H9 (cell line): ENCODE measurements around the gene SPTLC3. TPM values are rescaled to one million over a fixed set of nuclear protein-coding genes. Genes with fewer than 3 reads are reported as not detected.

Experiments
- DNase-seq: peaks from one replicate; pipeline ENCODE4 v3.0.0-alpha.2; 2017
- H2AFZ ChIP-seq: one replicate; pipeline ENCODE4 v1.6.1; 2013; ENCODE audit warnings: mild to moderate bottlenecking, low read length, control low read depth, moderate library complexity
- H2AK5ac ChIP-seq: 2 replicates; pipeline ENCODE4 v1.6.1; 2013; ENCODE audit warnings: low read length, control low read depth, mixed read lengths; ENCODE audit not compliant: insufficient read length
- H2BK120ac ChIP-seq: one replicate; pipeline ENCODE4 v1.6.1; 2013; ENCODE audit warnings: low read depth, mild to moderate bottlenecking, low read length, control low read depth, inconsistent platforms; ENCODE audit not compliant: poor library complexity, severe bottlenecking
- H2BK12ac ChIP-seq: 2 replicates; pipeline ENCODE4 v1.6.1; 2013; ENCODE audit warnings: low read length, control low read depth, mixed read lengths, low read depth; ENCODE audit not compliant: insufficient read length
- H2BK15ac ChIP-seq: 2 replicates; pipeline ENCODE4 v1.6.1; 2013; ENCODE audit warnings: low read depth, low read length, control low read depth
- H2BK20ac ChIP-seq: one replicate; pipeline ENCODE4 v1.6.1; 2013; ENCODE audit warnings: low read depth, mild to moderate bottlenecking, low read length, control low read depth, inconsistent platforms; ENCODE audit not compliant: poor library complexity, severe bottlenecking
- H2BK5ac ChIP-seq: 2 replicates; pipeline ENCODE4 v1.6.1; 2013; ENCODE audit warnings: low read length, control low read depth, mixed read lengths; ENCODE audit not compliant: insufficient read length
- H3K14ac ChIP-seq: 2 replicates; pipeline ENCODE4 v1.6.1; 2013; ENCODE audit warnings: low read length, control low read depth; ENCODE audit not compliant: insufficient read depth
- H3K18ac ChIP-seq: 2 replicates; pipeline ENCODE4 v1.6.1; 2013; ENCODE audit warnings: low read depth, mild to moderate bottlenecking, mixed read lengths, low read length, control low read depth; ENCODE audit not compliant: insufficient read length
- H3K23ac ChIP-seq: 2 replicates; pipeline ENCODE4 v1.6.1; 2013; ENCODE audit warnings: low read length, control low read depth, mixed read lengths, low read depth; ENCODE audit not compliant: insufficient read length
- H3K23me2 ChIP-seq: 2 replicates; pipeline ENCODE4 v1.6.1; 2013; ENCODE audit warnings: low read depth, mild to moderate bottlenecking, mixed read lengths, low read length, control low read depth; ENCODE audit not compliant: insufficient read length, poor library complexity, severe bottlenecking
- H3K27ac ChIP-seq: 2 replicates; pipeline ENCODE4 v1.5.1; 2013; ENCODE audit warnings: low read length, control low read depth, mixed read lengths, low read depth; ENCODE audit not compliant: insufficient read length
- H3K27me3 ChIP-seq: 2 replicates; pipeline ENCODE4 v1.6.1; 2013; ENCODE audit warnings: low read length, control low read depth, inconsistent platforms; ENCODE audit not compliant: insufficient read depth
- H3K4ac ChIP-seq: 2 replicates; pipeline ENCODE4 v1.6.1; 2013; ENCODE audit warnings: low read depth, mild to moderate bottlenecking, control low read depth, inconsistent platforms, low read length, moderate library complexity
- H3K4me1 ChIP-seq: 2 replicates; pipeline ENCODE4 v1.6.1; 2013; ENCODE audit warnings: low read length, control low read depth, inconsistent platforms; ENCODE audit not compliant: insufficient read depth
- H3K4me2 ChIP-seq: 2 replicates; pipeline ENCODE4 v1.6.1; 2013; ENCODE audit warnings: low read length, control low read depth, mixed read lengths; ENCODE audit not compliant: insufficient read length, insufficient read depth
- H3K56ac ChIP-seq: 2 replicates; pipeline ENCODE4 v1.6.1; 2013; ENCODE audit warnings: low read depth, mild to moderate bottlenecking, mixed read lengths, low read length, control low read depth; ENCODE audit not compliant: insufficient read length
- H3K79me1 ChIP-seq: 2 replicates; pipeline ENCODE4 v1.6.1; 2013; ENCODE audit warnings: low read depth, mild to moderate bottlenecking, moderate library complexity, low read length, control low read depth, inconsistent platforms; ENCODE audit not compliant: insufficient read depth, poor library complexity, severe bottlenecking
- H3K79me2 ChIP-seq: 2 replicates; pipeline ENCODE4 v1.6.1; 2013; ENCODE audit warnings: low read length, control low read depth, inconsistent platforms; ENCODE audit not compliant: insufficient read depth
- H3K9ac ChIP-seq: 2 replicates; pipeline ENCODE4 v1.6.1; 2013; ENCODE audit warnings: low read length, control low read depth, mixed read lengths; ENCODE audit not compliant: insufficient read length; ENCODE audit errors: extremely low read depth
- H3K9me3 ChIP-seq: one replicate; pipeline ENCODE4 v1.6.1; 2013; ENCODE audit warnings: low read depth, low read length, inconsistent platforms; ENCODE audit not compliant: control insufficient read depth
- H3T11ph ChIP-seq: one replicate; pipeline ENCODE4 v1.6.1; 2013; ENCODE audit warnings: mild to moderate bottlenecking, low read length, control low read depth, inconsistent platforms
- H4K20me1 ChIP-seq: one replicate; pipeline ENCODE4 v1.6.1; 2013; ENCODE audit not compliant: control insufficient read depth, insufficient read length, insufficient read depth
- H4K5ac ChIP-seq: 2 replicates; pipeline ENCODE4 v1.6.1; 2013; ENCODE audit warnings: low read depth, mild to moderate bottlenecking, mixed read lengths, low read length, control low read depth; ENCODE audit not compliant: insufficient read length
- H4K8ac ChIP-seq: replicated peaks from 2 replicates; pipeline ENCODE4 v1.6.1; 2013; ENCODE audit warnings: low read length, control low read depth, mixed read lengths, low read depth; ENCODE audit not compliant: insufficient read length
- H4K91ac ChIP-seq: 2 replicates; pipeline ENCODE4 v1.6.1; 2013; ENCODE audit warnings: low read depth, mild to moderate bottlenecking, moderate library complexity, mixed read lengths, low read length, control low read depth; ENCODE audit not compliant: insufficient read length
- H3K27ac Mint-ChIP-seq, 3 experiments: 2 replicates in 2 of 3; 3 replicates in 1 of 3; pipeline ENCODE4 v1.8.0; 2020 to 2021; ENCODE audit warnings: mixed read lengths in 3 of 3, mild to moderate bottlenecking in 1 of 3, moderate library complexity in 1 of 3
- H3K27me3 Mint-ChIP-seq: 2 replicates; pipeline ENCODE4 v1.8.0; 2021; ENCODE audit warnings: low read depth, mild to moderate bottlenecking, moderate library complexity, mixed read lengths
- H3K36me3 Mint-ChIP-seq, 3 experiments: 2 replicates in 2 of 3; 3 replicates in 1 of 3; pipeline ENCODE4 v1.8.0; 2020 to 2021; ENCODE audit warnings: low read depth in 3 of 3, mixed read lengths in 3 of 3; ENCODE audit not compliant: insufficient read depth in 1 of 3
- H3K4me1 Mint-ChIP-seq, 2 experiments: 2 replicates each; pipeline ENCODE4 v1.8.0; 2020; ENCODE audit warnings: mixed read lengths in 2 of 2
- H3K4me3 Mint-ChIP-seq, 2 experiments: 2 replicates in 1 of 2; 3 replicates in 1 of 2; pipeline ENCODE4 v1.8.0; 2020 to 2021; ENCODE audit warnings: mild to moderate bottlenecking in 2 of 2, mixed read lengths in 2 of 2, moderate library complexity in 1 of 2
- H3K9me3 Mint-ChIP-seq, 2 experiments: 2 replicates in 1 of 2; 3 replicates in 1 of 2; pipeline ENCODE4 v1.8.0; 2020; ENCODE audit warnings: mild to moderate bottlenecking in 2 of 2, mixed read lengths in 2 of 2, moderate library complexity in 1 of 2
- CTCF ChIP-seq: fragments of 200-600 bp; sonication (generic); conservative IDR thresholded peaks from 3 replicates; pipeline ENCODE4 v1.8.0; 2021; ENCODE audit warnings: antibody characterized with exemption, mild to moderate bottlenecking
- total RNA-seq: library from RNA; stranded (reverse); gene quantifications from 2 replicates; pipeline ENCODE4 v1.2.1, GENCODE V29; 2021

Gene SPTLC3
- total RNA-seq, 1 experiment from 2014 or later: 0.68 TPM

- Histone ChIP-seq H3K9ac (no peak overlapping the region), H2AFZ (no peak overlapping the region), H3K56ac (no peak overlapping the region), H3K4ac (no peak overlapping the region), H2BK20ac (no peak overlapping the region), H3K14ac (no peak overlapping the region), H4K91ac (no peak overlapping the region), H2BK120ac (no peak overlapping the region), H3K79me1 (no peaks in the 10 kb centered on the region), H3K4me2 (no peak overlapping the region), H2BK15ac (no peak overlapping the region), H3K23me2 (no peaks in the 10 kb centered on the region), H3T11ph (no peak overlapping the region), H2AK5ac (no peak overlapping the region), H4K8ac (no peak overlapping the region), H2BK12ac (no peak overlapping the region), H3K27ac (no peak overlapping the region), H3K27me3 (no peaks in the 10 kb centered on the region), H3K9me3 (no peaks in the 10 kb centered on the region), H3K23ac (no peak overlapping the region), H4K5ac (no peak overlapping the region), H3K4me1 (peaks cover 6% of the 10 kb centered on the region), H2BK5ac (no peak overlapping the region), H4K20me1 (no peaks in the 10 kb centered on the region), H3K79me2 (no peaks in the 10 kb centered on the region), H3K18ac (no peak overlapping the region)
- no peak for DNase-seq
- Mint-ChIP-seq H3K27ac (no peak overlapping the region), H3K4me1 (peaks cover 5 to 13% of the 10 kb centered on the region in 2 experiments), H3K27me3 (no peaks in the 10 kb centered on the region; the same call in 1 of the 2 replicates), H3K4me3 (no peak overlapping the region), H3K9me3 (no peaks in the 10 kb centered on the region; a peak in 1 of 5 replicates), H3K36me3 (no peaks in the 10 kb centered on the region)
- TF ChIP-seq CTCF: no peak
These were observed 25.3 kb downstream of the SPTLC3 start for GRCh38 chr20:13034115-13034514.
